Measurements from ENCODE around the gene ATP5ME.
A peak's percentile ranks its signal among the peaks of the same experiment; 100 is the strongest.

The ATP5ME gene, protein sequence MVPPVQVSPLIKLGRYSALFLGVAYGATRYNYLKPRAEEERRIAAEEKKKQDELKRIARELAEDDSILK

DNA sequence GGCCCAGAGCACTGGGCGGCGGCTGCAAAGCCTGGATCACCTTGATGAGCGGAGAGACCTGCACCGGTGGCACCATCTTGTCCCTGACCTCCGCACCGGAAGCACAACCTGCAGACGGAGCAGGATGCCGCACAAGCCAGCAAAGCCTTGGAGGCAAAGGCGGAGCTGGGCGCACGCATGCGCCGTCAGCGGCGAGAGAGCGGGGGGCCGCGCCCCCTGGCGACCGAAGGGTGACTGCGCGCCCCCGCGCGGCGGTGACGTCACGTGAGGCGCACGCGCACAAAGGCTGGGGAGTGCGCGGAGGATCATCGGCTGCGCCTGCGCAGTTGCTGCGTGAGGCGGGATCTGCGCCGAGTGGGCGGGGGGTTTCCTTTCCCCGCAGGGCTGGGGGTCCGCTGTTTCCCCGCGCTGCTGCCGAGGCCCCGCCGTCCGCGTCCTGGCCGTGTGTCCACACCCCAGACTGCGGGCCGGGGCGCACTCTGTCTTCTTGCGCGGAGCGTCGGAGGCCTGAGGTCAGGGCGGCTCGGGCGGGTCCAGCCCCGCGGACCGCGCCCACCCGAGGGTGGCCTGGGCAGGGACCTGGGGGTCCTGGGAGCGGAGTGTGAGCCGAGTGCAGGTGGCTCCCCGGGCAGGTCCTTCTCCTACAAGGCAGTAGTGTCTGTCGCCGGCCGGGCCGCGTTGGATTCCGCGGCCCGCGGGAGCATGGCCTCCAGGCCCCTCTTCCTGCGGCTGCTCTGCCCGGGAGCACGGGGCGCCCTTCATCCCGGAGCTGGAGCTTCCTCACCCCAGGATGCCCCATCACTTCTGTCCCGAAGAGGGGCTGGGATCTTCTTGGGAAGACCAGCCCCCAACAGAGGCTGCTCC lies at the start of gene ATP5ME, which contains the start of gene MYL5:
ATP5ME (minus strand) TSS at position 105 of the 864 bp plus-strand sequence; CDS start at position 76, 29 bp downstream.
MYL5 (plus strand) TSS at position 371 of the 864 bp plus-strand sequence. CDS start 3,485 bp downstream, outside the sequence.
- H3K4me3 ChIP-seq (ENCODE audit: low read depth, low read length): peak within 1 kb of the TSS; percentile 87
- TF ChIP-seq CTCF (IDR thresholded peaks at IDR 0.05; ENCODE audit: borderline replicate concordance, insufficient read depth, low read depth, low read length): peak; percentile 100

- no peak overlapping the region for H3K4me3 ChIP-seq (ENCODE audit: low read depth, low read length)
Measured at GRCh38 chr4:722851-723360, 48.8 kb upstream of the ATP5ME start.

DNA sequence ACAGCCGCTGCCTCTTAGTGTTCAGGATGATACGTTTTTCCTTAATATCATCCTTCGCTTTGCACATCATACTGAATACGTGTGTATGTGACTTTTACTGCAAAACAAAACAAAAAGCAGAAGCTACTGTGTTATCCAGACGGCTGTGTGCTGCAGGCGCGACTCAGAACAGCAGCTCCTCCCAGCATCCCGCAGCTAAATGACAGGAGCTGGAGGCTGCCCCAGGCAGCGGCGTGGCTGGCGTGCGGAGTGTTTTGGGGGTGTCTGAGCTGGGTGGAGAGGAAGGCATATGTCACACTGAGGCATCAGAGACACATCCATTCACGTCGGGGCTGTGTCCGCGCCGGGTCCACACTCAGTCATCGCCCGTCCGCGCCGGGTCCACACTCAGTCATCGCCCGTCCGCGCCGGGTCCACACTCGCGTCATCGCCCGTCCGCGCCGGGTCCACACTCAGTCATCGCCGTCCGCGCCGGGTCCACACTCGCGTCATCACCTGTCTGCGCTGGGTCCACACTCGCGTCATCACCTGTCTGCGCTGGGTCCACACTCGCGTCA lies 48.2 kb upstream of the ATP5ME start:
- TF ChIP-seq CTCF (IDR thresholded peaks at IDR 0.05; ENCODE audit: borderline replicate concordance, insufficient read depth, low read depth, low read length): no peak

More at GRCh38 chr4:722851-723360, 48.8 kb upstream of the ATP5ME start:
- TF ChIP-seq CTCF (IDR thresholded peaks at IDR 0.05; ENCODE audit: borderline replicate concordance, insufficient read depth, low read depth, low read length): no peak

GRCh38 chr4:721261-722168 lies 47.4 kb upstream of the ATP5ME start:
- no peak for TF ChIP-seq CTCF (IDR thresholded peaks at IDR 0.05; ENCODE audit: borderline replicate concordance, insufficient read depth, low read depth, low read length)
- no peak overlapping the region for H3K4me3 ChIP-seq (ENCODE audit: low read depth, low read length)

More for the DNA sequence above, 48.2 kb upstream of the ATP5ME start:
- no peak overlapping the region for H3K4me3 ChIP-seq (ENCODE audit: low read depth, low read length)

- no peak for TF ChIP-seq CTCF (IDR thresholded peaks at IDR 0.05; ENCODE audit: borderline replicate concordance, insufficient read depth, low read depth, low read length)
- H3K4me3 ChIP-seq (ENCODE audit: low read depth, low read length): no peak overlapping the region
Measured at GRCh38 chr4:720111-720860, 46.2 kb upstream of the ATP5ME start.

DNA sequence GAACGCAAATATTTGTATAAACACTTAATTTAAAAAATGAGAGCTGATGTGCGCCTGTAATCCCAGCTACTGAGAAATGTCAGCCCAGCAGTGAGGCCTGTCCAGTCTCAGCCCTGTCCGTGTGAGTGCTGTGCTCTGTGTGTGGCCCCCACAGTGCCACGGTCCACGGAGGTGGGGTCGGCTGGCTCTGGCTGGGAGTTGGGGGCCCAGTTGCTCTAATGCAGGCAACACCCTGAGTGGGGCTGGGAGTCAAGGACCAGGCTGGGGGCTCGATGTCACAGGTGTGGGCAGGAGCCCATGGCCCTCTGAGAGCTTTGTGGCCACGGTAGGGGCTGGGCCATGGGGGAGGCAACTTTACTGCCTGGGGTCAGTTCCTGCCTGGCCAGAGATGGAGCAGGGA lies 44.4 kb upstream of the ATP5ME start:
- no peak overlapping the region for H3K4me3 ChIP-seq (ENCODE audit: low read depth, low read length)
- TF ChIP-seq CTCF (IDR thresholded peaks at IDR 0.05; ENCODE audit: borderline replicate concordance, insufficient read depth, low read depth, low read length): no peak
